Sigmoid colon (tissue), 4 donors: ENCODE results near the gene TAF11.

Source experiments
- EP300 ChIP-seq, 4 donors: sonication (generic); formaldehyde crosslinking; IDR thresholded peaks; one replicate each; pipeline ENCODE4 v1.6.1; 2017; ENCODE audit warnings: antibody characterized with exemption in 4 of 4
- POLR2A ChIP-seq, 2 donors: fragments of 450-650 bp; IDR thresholded peaks; one replicate each; pipeline ENCODE4 v1.6.1; 2016; ENCODE audit warnings: antibody characterized with exemption in 2 of 2, mild to moderate bottlenecking in 2 of 2, moderate library complexity in 2 of 2
- TF ChIP-seq, protein P1 (sequence below), 4 experiments: fragments of 450-650 bp in 3 of 4; fragments of 200-600 bp in 1 of 4; IDR thresholded peaks; one replicate each; pipeline ENCODE4 v1.5.1; 2016 to 2019; ENCODE audit warnings: antibody characterized with exemption in 4 of 4, mild to moderate bottlenecking in 3 of 4, moderate library complexity in 2 of 4

DNA sequence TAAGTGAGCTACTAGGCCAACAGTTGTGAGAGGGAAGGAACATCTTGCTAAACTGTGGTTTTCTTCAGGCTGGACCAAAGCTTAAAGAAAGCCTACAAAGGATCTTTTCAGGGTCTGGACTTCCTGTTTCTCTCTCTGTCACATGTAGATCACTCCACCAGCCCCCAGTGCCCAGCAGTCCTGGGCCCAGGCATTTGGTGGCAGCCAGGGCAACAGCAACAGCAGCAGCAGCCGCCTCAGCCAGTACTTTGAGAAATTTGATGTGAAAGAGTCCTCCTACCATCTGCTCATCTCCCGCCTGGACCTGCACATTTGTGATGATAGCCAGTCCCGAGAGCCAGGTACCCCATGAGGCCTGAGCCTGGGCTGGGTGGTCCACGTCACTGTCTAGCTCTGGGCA, 51.8 kb downstream of the TAF11 start:
- TF ChIP-seq POLR2A (IDR thresholded peaks at IDR 0.05) (no peak), EP300 (IDR thresholded peaks at IDR 0.05) (no peak)
- TF ChIP-seq, protein P1, sequence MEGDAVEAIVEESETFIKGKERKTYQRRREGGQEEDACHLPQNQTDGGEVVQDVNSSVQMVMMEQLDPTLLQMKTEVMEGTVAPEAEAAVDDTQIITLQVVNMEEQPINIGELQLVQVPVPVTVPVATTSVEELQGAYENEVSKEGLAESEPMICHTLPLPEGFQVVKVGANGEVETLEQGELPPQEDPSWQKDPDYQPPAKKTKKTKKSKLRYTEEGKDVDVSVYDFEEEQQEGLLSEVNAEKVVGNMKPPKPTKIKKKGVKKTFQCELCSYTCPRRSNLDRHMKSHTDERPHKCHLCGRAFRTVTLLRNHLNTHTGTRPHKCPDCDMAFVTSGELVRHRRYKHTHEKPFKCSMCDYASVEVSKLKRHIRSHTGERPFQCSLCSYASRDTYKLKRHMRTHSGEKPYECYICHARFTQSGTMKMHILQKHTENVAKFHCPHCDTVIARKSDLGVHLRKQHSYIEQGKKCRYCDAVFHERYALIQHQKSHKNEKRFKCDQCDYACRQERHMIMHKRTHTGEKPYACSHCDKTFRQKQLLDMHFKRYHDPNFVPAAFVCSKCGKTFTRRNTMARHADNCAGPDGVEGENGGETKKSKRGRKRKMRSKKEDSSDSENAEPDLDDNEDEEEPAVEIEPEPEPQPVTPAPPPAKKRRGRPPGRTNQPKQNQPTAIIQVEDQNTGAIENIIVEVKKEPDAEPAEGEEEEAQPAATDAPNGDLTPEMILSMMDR (IDR thresholded peaks at IDR 0.05), result no peak
